ENCODE results near the gene RASAL2.
A peak's percentile ranks its signal among the peaks of the same experiment; 100 is the strongest.
"Not testable (repeated sequence)": the region's sequence is repeated elsewhere in the genome, so short reads cannot be mapped to it uniquely, and the experiment has no call there.

Gene RASAL2

GRCh38 chr1:178300352-178300699, 206.4 kb downstream of the RASAL2 start:
- DNase-seq, result no peak

- DNase-seq, result no peak
These were observed 207.2 kb downstream of the RASAL2 start for GRCh38 chr1:178301141-178301540.

- no peak for DNase-seq
These were observed 213.4 kb downstream of the RASAL2 start for GRCh38 chr1:178307264-178307663.

- no peak for DNase-seq
These were observed 214.5 kb downstream of the RASAL2 start for GRCh38 chr1:178308438-178308837.

GRCh38 chr1:178310685-178311105, 216.8 kb downstream of the RASAL2 start:
- peak; percentile 42 for DNase-seq

GRCh38 chr1:178311164-178311563, 217.3 kb downstream of the RASAL2 start:
- no peak for DNase-seq

GRCh38 chr1:178320280-178320982, 226.5 kb downstream of the RASAL2 start:
- DNase-seq, result not testable (repeated sequence)

GRCh38 chr1:178323067-178323466, 229.2 kb downstream of the RASAL2 start:
- DNase-seq, result no peak

- DNase-seq, result no peak
These were observed 230.1 kb downstream of the RASAL2 start for GRCh38 chr1:178324003-178324402.

GRCh38 chr1:178328728-178329127, 234.8 kb downstream of the RASAL2 start:
- DNase-seq, result no peak

GRCh38 chr1:178330153-178330552, 236.2 kb downstream of the RASAL2 start:
- DNase-seq, result no peak

GRCh38 chr1:178330848-178331497, 237.1 kb downstream of the RASAL2 start:
- DNase-seq, result no peak

- no peak for DNase-seq
These were observed 241.5 kb downstream of the RASAL2 start for GRCh38 chr1:178335426-178335825.

GRCh38 chr1:178337091-178337706, 243.3 kb downstream of the RASAL2 start:
- DNase-seq, result no peak

- no peak for DNase-seq
These were observed 245.9 kb downstream of the RASAL2 start for GRCh38 chr1:178339834-178340233.

GRCh38 chr1:178341261-178341956, 247.5 kb downstream of the RASAL2 start:
- no peak for DNase-seq

GRCh38 chr1:178342745-178343144, 248.8 kb downstream of the RASAL2 start:
- no peak for DNase-seq

- DNase-seq, result no peak
These were observed 250.7 kb downstream of the RASAL2 start for GRCh38 chr1:178344513-178345091.

- no peak for DNase-seq
These were observed 251.3 kb downstream of the RASAL2 start for GRCh38 chr1:178345238-178345637.

GRCh38 chr1:178345807-178346206, 251.9 kb downstream of the RASAL2 start:
- DNase-seq, result no peak

GRCh38 chr1:178349801-178350200, 255.9 kb downstream of the RASAL2 start:
- no peak for DNase-seq

- DNase-seq, result not testable (repeated sequence)
These were observed 258.0 kb downstream of the RASAL2 start for GRCh38 chr1:178351911-178352310.

- DNase-seq, result no peak
These were observed 259.0 kb downstream of the RASAL2 start for GRCh38 chr1:178352790-178353416.
